ENCODE data around the gene GARNL3.

The GARNL3 gene

DNA sequence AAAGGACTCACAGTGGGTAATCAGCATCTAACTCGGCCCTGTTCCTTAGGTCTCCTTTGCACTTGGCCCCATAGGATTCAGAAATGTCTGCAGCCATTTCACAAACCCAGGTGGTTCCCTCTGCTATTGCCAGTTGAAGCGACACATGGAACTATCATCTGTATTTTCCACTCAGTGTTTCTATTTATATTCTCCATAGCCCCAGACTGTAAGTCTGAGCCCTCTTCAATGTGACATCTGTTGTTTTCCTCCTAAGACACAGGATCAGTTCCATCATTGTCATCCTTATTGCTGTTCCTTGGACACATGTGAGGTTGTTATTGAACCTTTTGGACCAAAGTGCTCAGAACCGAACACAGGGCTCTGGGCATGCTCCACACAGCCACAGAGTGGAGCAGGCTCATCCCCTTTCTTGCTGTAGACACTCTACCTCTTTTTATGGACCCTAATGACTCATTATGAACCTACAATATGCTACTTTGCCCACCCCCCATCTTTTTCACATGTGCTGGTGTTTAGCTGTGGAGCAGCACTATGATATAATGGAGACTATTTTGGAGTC is 36.4 kb downstream of the GARNL3 start:
- Histone ChIP-seq H3K4me3 (no peak overlapping the region), H3K27ac (no peak overlapping the region)

DNA sequence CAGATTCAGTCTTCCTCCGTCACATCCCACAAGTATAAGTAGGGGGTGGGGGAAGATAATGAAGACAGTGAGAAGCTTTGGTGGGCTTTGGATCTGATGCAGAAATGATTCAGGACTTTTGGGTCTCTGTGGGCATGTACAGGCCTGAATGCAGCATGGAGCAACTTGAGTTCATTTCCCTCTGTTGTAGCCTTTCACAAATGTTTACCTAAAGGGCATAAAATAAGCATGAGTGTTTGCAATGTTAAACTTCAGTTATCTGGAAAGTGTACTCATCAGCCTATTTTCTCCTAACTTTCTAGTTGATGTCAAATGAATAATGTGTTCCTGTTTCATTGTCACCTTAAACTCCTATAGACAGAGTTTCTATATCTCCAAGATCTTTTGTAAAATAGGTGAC is 39.3 kb downstream of the GARNL3 start:
- Histone ChIP-seq H3K27ac (no peak overlapping the region), H3K4me3 (no peak overlapping the region)

DNA sequence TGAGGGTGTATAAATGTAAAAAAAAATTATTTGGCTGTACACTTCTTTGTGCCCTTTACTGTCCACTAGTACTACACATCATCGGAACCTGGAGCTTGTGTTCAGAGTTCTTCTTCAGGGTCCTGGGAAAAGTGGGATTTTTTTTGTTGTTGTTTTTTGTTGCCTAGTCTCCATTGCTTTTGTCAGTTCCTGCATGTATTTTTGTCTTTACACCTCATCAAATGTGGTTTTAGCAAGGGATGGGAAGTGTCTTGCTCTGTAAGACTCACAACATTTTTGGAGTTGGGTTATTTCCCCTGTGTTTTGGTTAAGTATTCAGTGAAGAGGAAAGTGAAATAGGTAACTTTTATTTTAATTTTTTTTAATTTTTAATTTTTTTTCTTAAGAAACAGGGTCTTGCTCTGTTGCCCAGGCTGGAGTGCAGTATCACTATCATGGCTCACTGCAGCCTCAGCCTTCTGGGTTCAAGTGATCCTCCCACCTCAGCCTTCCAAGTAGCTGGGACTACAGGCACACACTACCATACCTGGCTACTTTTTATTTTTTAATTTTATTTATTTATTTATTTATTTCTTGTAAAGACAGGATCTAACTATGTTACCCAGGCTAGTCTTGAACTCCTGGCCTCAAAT is 40.7 kb downstream of the GARNL3 start:
- Histone ChIP-seq H3K4me3 (no peak overlapping the region), H3K27ac (no peak overlapping the region)

DNA sequence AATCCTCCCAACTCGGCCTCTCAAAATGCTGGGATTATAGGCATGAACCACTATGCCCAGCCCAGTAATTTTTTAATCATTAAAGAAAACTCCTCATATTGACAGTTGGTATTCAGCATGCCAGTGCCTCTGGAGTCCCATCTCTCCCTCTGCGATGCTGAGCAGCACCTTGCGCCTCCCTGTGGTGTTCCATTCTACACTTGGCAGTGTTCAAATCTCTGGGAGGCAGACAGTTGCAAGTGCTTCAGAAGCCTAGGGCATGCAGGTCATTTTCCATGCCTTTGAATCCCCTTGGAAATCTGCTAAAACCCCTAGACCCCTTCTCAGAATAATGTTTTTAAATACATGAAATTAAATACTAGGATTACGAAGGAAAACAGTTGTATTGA is 41.3 kb downstream of the GARNL3 start:
- H3K4me3 ChIP-seq: no peak overlapping the region
- H3K27ac ChIP-seq: no peak overlapping the region

DNA sequence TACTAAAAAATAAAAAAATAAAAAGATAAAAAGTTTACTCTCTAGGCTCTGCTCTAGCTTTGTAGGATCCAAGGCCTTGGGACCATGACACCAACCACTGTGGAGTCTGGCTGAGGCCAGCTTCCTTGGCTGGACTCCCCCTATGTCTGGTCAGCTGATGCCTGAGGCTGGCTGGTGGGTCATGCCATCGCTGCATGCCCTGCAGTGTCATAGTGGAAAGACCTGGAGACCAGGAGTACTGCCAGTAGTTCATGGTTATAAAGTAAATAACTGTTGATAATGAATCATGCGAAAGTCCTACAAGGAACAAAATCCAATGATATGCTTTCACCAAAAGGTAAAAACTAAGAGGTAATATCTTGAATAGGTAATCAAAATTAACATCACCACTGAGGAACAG is 43.2 kb downstream of the GARNL3 start:
- Histone ChIP-seq H3K4me3 (no peak overlapping the region), H3K27ac (peak overlapping the region in 1 of 21 experiments; percentile 10)

DNA sequence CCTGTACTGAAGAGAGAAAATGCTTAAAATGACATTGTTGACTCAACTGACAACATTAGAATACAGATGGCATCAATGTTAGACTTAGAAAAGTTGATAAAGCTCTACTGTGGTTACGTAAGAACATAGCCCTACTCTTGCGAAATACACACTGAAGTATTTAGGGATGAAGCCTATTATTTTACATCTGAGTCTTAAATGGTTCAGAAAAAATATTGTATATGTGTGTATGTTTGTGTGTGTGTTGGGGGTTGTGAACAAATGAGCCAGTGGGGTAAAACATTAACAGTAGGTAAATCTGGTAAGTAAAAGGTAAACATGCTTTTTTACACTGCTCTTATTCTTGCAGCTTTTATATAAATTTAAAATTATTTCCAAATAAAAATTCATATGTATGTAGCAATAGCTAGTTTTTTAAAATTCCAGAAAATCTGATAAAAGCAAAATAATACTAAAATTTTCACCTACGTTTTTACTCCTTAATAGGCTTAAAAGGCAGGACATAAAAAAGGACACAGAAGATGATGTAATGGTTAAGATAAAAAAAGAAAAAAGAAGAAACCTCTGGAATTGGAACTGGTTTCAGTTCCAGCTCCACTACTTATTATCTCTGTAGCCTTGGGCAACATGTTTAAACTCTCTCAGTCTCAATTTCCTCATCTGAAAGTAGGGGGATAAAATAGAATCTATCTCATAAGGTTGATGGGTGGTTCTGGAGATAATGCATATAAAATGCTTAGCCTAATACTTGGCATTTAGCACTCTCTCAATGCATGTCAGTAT is 44.3 kb downstream of the GARNL3 start:
- Histone ChIP-seq H3K27ac (no peak overlapping the region), H3K4me3 (no peak overlapping the region)

DNA sequence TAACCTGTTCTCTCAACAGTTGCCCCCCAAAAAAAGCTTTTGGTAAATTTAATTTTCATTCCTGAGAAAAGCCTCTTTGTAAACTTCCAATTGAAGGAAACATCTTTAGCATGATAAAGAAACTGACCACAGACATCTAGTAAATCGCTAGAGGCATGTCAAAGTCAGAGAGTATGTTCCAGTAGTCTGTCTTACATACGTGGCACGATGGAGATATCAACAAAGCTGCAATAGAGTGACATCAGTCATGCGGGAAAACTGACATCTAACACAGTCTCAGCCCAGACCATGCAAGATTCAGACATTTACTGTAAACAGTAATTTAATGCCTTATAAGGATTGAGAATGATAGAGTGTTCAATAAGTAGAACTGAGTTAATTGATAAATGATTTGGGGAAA is 45.1 kb downstream of the GARNL3 start:
- no peak overlapping the region for H3K27ac ChIP-seq
- no peak overlapping the region for H3K4me3 ChIP-seq

DNA sequence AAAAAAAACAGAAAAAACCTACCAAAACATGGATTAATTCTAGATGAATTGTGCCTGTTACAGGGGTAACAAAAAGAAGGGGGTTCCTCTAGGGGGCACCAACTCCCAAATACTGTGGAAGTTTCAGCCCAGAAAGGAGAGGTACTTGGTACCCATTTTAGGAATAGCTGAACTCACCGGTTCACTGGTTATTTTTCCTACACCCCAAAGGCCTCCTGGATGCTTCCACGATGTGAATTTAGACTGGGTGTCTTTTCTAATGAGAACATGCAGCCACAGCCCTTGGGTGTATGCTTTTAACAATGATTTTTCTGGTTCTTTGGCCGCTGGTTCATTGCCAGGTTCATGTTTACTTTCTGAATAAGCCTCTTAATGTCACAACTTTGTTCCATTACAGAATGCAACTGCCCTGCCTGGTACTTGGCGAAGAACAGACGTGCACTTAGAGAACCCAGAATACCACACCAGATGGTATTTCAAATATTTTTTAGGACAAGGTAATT is 46.7 kb downstream of the GARNL3 start:
- Histone ChIP-seq H3K4me3 (no peak overlapping the region), H3K27ac (peak overlapping the region in 2 of 21 experiments; percentile 5 to 29)

DNA sequence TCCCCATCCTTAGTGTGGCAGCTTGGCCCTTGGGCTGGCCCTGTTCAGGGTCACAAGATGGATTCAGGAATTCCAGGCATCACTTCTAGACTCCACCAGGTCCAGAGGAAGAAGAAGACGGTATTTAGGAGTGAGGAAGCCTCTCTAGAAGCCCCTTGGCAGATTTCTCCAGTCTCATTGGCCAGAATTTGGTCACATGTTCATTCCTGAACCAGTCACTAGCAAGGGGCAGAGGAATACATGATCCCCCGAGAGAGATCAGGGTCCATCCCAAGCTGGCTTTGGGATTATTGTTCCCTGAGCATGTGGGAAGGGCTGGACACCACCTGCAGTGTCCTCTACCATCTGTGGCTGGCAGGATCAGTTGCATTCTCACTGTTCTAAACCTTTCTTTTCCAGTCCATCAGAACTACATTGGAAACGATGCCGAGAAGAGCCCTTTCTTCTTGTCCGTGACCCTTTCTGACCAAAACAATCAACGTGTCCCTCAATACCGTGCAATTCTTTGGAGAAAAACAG is 48.5 kb downstream of the GARNL3 start:
- no peak overlapping the region for H3K27ac ChIP-seq
- no peak overlapping the region for H3K4me3 ChIP-seq

DNA sequence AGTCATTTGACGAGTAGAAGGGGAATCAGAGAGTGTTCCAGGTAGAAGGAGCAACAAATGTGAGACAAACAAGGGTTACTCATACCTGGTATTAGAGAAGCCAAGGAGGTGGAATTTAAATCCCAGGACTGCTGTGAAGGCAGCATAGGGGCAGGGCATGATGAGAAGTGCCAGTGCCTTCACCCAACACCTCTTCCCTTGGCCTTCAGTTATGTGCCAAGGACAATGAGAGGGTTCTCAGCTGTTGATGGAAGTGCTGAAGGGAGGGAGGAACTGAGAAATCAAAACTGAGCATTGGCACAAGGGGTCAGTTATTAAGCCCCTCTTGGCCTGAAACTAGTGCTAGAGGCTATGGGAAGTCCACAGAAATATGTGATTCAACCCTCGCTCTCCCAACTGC is 50.3 kb downstream of the GARNL3 start:
- Histone ChIP-seq H3K4me3 (no peak overlapping the region), H3K27ac (no peak overlapping the region)

DNA sequence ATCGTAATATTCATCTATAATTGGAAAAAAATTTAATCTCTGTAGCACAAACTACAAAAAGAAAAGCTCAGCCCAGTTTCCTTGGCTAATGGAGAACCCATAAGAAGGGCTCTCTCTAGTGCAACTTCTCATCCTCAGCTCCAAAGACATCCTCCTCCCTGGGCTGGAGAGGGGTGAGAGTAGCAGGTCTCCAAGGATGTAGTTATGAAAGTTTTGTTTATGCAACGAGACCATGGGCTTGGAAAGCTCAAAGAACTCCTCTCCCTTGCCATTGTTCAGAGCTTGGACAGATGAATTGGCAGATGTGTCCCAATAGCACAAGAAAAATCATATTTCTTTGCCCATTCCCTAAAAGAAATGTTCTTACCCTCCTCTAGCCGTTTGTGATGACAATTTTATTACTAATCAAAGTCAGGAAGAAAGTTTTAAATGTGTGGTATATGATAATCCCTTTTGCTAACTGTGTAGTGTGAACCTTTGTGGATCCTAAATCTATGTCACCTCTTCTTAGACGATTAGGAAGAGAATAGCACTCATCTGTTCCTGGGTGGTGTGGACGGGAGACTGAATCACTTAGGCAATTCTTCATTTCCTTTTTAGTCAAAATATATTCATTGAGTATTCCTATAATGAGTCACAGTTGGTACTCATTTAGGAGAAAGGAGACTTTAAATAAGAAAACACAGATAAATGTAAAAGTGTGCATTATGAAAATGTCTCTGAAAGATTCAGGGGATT is 52.2 kb downstream of the GARNL3 start:
- H3K27ac ChIP-seq: peak overlapping the region in 1 of 21 experiments; percentile 26
- no peak overlapping the region for H3K4me3 ChIP-seq

DNA sequence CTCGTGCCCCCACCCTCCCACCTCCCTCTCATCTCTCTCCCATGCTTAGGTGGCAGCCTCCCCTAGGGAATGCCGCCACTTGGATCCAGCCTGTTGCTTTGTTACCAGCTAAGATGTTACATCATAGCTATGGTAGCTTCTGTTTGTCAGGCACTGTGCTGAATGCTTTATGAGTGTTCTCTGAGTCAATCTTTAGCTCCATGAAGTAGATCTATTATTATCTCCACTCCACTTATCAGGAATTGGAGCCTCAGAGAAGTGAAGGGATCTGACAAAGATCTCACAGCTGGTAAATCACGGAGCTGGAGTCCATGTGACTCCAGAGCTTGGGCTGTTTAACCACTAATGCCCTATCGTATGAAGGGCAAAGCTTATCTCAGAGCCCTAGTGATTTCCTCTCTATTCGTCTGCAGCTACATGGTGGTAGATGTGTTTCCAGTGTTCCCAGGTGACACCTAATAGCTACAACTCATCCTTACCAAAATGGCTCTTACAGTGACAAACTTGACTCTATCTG is 54.1 kb downstream of the GARNL3 start:
- Histone ChIP-seq H3K27ac (no peak overlapping the region), H3K4me3 (no peak overlapping the region)

DNA sequence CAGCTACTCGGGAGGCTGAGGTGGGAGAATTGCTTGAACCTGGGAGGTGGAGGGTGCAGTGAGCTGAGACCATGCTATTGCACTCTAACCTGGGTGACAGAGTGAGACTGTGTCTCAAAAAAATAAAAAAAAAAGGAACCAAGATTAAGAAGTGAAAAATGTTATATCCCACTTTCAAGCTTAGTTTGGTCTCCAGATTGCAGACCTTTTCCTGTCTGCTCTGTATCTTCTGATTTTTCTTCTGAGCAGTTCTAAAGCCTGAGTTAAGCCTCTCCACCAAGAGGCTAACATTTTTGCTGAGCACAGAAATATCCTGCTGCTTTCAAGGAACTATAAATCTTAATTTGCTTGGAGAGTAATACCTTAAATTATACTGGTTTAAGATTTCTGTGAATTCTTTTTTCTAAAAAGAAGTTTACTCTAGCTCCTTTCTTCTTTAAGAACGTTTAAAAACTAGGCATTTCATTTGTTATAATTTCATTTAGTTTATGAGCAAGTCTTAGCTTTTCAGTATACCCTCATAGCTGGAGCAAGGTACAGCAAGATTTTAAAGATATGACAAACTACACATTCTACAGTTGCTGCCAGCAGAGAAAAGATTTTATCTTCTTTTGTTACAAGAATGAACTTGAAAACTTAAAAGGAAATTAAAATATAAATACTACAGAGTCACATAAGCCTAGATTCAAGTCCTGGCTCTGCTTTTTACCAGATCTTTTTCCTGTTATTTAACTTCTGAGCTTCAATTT is 55.0 kb downstream of the GARNL3 start:
- peak overlapping the region in 1 of 21 experiments; percentile 42 for H3K27ac ChIP-seq
- no peak overlapping the region for H3K4me3 ChIP-seq

DNA sequence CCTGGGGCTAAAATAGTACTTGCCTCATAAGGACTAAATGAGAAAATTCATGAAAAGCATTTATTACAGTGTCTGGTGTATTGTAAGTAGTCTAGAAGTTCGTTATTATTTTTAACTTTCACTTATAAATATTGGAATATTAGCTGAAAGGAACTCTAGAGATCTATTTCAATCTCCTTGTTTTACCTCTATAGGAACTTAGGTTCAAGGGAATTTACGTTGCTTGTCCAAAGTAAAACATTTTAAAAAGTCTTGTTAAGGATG is 55.5 kb downstream of the GARNL3 start:
- H3K4me3 ChIP-seq: no peak overlapping the region
- peak overlapping the region in 1 of 21 experiments; percentile 42 for H3K27ac ChIP-seq

DNA sequence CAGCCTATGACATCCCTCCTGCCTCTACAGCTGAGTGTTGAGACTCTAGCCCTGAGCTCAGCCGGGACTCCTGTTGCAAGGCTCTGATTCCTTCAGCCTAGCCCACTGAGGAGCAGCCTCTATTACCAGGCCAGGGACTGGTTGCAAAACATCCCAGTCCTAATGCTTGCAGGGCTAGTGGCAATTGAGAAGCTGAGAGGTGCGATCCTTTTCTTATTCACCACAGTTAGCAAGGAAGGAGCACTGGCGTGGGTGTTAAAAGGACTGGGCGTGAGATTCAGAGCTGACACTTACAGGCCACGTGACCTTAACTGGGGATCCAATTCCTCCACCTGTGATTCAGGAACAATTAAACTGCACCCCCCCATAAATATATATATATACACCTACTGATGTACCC is 58.8 kb downstream of the GARNL3 start:
- Histone ChIP-seq H3K4me3 (no peak overlapping the region), H3K27ac (no peak overlapping the region)

DNA sequence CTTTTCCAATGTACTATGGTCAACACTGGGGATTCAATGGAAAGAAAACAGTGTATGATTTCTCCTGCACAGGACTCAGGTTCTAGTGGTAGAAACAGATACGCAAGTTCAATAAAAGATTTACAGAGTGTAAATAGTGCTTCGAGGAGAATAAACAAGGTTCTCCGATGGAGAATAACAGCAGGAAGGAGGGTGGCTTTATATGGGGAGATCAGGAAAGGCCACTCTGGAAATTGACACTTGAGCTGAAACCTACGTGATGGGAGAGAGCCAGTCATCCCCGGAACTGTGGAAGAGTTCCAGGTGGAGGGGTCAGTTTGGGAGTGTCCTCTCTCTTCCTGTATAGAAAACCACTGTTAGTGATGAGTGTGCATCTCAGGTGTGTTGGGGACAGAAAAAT is 65.9 kb downstream of the GARNL3 start:
- Histone ChIP-seq H3K4me3 (no peak overlapping the region), H3K27ac (no peak overlapping the region)

DNA sequence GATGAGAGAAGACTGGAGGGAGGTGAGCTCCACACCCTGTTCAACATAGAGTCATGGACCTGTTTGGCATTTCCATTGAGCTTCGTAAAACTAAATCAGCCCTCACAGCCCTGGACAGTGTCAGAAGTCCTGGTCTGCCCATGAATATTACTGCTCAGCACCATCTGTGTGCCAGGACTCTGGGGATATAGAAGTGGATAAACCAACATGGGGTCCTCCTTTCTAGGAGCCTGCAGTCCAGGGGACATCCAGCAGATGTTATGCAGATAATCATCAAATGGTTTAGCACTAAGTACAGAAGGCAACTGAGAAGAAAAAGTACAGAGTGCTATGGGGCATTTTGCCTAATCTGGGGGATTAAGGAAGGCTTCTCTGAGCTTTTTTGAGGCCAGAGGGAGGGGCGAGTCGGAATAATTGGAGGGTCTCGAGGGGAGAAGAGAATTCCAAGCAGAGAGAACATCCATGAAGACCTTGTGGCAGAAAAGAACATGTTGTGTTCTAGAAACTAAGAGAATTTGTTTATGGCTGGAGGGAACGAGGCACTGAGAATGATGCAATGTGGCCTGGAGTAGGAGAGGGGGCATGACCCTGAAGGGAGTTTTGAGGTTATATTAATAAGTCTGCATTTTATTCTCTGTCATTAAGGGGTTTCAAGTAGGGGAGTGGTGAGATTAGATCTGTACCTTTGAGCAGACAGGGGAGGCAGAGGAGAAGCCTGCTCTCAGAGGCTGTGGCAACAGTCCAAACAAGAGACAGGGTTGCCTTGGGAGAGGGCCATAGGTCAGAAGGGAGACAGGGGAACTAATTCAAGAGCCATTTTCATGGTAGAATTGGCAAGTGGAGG is 68.9 kb downstream of the GARNL3 start:
- peak overlapping the region in 4 of 21 experiments; percentile 4 to 40 (median 14) for H3K27ac ChIP-seq

DNA sequence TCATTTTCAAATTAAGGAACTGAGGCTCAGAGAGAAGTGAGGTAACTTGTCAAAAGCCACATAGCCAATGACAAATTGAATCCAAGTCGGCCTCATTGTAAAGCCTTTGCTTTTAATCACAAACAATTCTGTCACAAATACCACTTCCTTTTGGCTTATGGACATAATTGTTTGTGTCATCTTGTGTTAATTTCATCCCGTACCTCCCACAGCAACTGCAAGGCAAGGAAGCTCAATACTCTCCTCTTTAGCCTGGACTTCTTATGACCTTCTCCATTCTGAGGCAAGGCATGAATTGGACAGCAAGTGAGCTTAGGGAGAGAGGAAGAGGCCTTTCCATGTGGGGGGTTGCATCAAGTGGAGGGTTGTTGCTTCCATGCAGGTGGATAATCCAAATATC is 70.2 kb downstream of the GARNL3 start:
- Histone ChIP-seq H3K27ac (no peak overlapping the region), H3K4me3 (no peak overlapping the region)

More for the DNA sequence above, 68.9 kb downstream of the GARNL3 start:
- H3K4me3 ChIP-seq: no peak overlapping the region

DNA sequence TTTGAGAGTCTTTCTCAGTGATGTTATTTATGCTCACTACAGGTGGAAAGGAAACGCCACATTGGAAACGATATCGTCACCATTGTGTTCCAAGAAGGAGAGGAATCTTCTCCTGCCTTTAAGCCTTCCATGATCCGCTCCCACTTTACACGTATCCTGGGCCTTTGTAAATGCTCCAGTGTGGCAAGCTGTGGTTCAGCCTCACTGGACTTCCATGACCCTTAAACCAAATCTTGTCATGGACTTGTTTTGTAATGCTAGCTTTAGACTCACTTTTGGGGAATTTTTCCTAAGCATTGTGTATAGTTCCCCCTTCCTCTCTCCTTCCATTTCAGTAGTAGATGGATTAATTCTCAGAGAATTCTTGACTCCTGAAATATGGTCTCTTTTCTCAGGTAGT is 71.5 kb downstream of the GARNL3 start:
- H3K4me3 ChIP-seq: no peak overlapping the region
- H3K27ac ChIP-seq: peak overlapping the region in 12 of 21 experiments; percentile 4 to 68 (median 38)
